Loucy (cell line): ENCODE results near the gene MRPL57.
"Not testable (repeated sequence)": the region's sequence is repeated elsewhere in the genome, so short reads cannot be mapped to it uniquely, and the experiment has no call there.

ENCODE experiments used
- H2AFZ ChIP-seq: fragments of 200-600 bp; sonication (generic); 2 replicates; pipeline ENCODE4 v1.6.0; 2016; ENCODE audit warnings: antibody characterized with exemption, mild to moderate bottlenecking, low read length, moderate library complexity
- H3F3A ChIP-seq: fragments of 200-600 bp; 2 replicates; pipeline ENCODE4 v1.6.0; 2016; ENCODE audit warnings: antibody characterized with exemption, low read depth, mild to moderate bottlenecking
- H3K27me3 ChIP-seq: fragments of 200-600 bp; sonication (generic); 2 replicates; pipeline ENCODE4 v1.6.1; 2014; ENCODE audit warnings: low read length, mild to moderate bottlenecking; ENCODE audit not compliant: insufficient read depth, poor library complexity, severe bottlenecking
- H3K36me3 ChIP-seq: fragments of 200-600 bp; sonication (generic); 2 replicates; pipeline ENCODE4 v1.6.1; 2016; ENCODE audit warnings: low read length; ENCODE audit not compliant: insufficient read depth
- H3K4me1 ChIP-seq: fragments of 200-600 bp; sonication (generic); 2 replicates; pipeline ENCODE4 v1.5.1; 2014; ENCODE audit warnings: low read length, mild to moderate bottlenecking; ENCODE audit not compliant: insufficient read depth, poor library complexity, severe bottlenecking
- H3K4me2 ChIP-seq: fragments of 200-600 bp; sonication (generic); 2 replicates; pipeline ENCODE4 v1.6.0; 2014; ENCODE audit warnings: antibody characterized with exemption, low read length, low read depth, mild to moderate bottlenecking; ENCODE audit not compliant: poor library complexity, severe bottlenecking
- H3K4me3 ChIP-seq: fragments of 200-600 bp; sonication (generic); 2 replicates; pipeline ENCODE4 v1.5.1; 2014; ENCODE audit warnings: low read length, mild to moderate bottlenecking, mixed read lengths; ENCODE audit not compliant: poor library complexity, severe bottlenecking
- H3K79me2 ChIP-seq: fragments of 200-600 bp; sonication (generic); 2 replicates; pipeline ENCODE4 v1.6.1; 2014; ENCODE audit warnings: low read length; ENCODE audit not compliant: insufficient read depth
- H3K9ac ChIP-seq: fragments of 200-600 bp; sonication (generic); 2 replicates; pipeline ENCODE4 v1.6.0; 2014; ENCODE audit warnings: mild to moderate bottlenecking, low read depth, low read length, moderate library complexity; ENCODE audit not compliant: poor library complexity, severe bottlenecking
- H3K9me2 ChIP-seq: fragments of 200-600 bp; sonication (generic); replicated peaks from 2 replicates; pipeline ENCODE4 v1.6.1; 2016; ENCODE audit warnings: low read depth, low read length, mixed read lengths
- H3K9me3 ChIP-seq: fragments of 200-600 bp; sonication (generic); 2 replicates; pipeline ENCODE4 v1.6.1; 2014; ENCODE audit warnings: mild to moderate bottlenecking, antibody characterized with exemption, low read length, low read depth; ENCODE audit not compliant: insufficient read depth
- H4K20me1 ChIP-seq: fragments of 200-600 bp; sonication (generic); 2 replicates; pipeline ENCODE4 v1.6.0; 2014; ENCODE audit warnings: antibody characterized with exemption, low read length, mild to moderate bottlenecking; ENCODE audit not compliant: insufficient read depth, poor library complexity, severe bottlenecking
- EZH2phosphoT487 ChIP-seq: fragments of 200-600 bp; IDR thresholded peaks from 2 replicates; pipeline ENCODE4 v1.6.1; 2018; ENCODE audit warnings: antibody characterized with exemption, mild to moderate bottlenecking, moderate library complexity, borderline replicate concordance
- TF ChIP-seq, protein P1 (sequence below): fragments of 200-600 bp; sonication (generic); conservative IDR thresholded peaks from 2 replicates; pipeline ENCODE4 v1.5.1; 2014; ENCODE audit warnings: mild to moderate bottlenecking, antibody characterized with exemption, low read length

Gene MRPL57

DNA sequence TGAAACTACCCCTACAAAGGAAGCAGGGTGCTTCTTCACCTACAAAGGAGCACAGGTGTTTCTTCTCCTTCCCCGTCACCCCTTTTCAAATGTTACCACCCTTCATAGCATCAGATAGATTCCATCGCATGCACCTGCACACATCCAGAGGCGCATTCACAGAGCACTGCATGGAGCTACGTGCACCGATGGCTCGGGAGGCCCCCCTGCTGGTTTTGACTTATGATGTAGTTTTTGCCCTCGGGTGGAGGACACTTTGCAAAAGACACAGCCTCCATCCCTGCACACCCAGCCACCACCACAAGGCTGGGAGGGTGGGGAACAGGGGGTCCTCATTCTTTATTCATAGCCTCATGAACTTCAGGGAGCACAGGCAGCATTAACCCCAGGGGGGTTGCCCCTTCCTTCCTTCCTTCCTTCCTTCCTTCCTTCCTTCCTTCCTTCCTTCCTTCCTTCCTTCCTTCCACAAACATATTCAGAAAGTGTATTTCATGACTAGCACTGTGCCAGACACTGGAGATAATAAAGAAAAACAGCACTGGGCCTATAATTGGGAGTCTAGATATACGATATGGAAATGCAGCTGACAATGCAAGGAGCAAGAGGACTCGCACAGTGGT lies 21.3 kb downstream of the MRPL57 start:
- not testable (repeated sequence) for H3K9ac ChIP-seq, H3K36me3 ChIP-seq, H3K27me3 ChIP-seq, H3K4me2 ChIP-seq, H3K79me2 ChIP-seq, H2AFZ ChIP-seq, H3K4me3 ChIP-seq, H3F3A ChIP-seq, H3K4me1 ChIP-seq, H4K20me1 ChIP-seq, H3K9me2 ChIP-seq
- peaks cover 17% of the 10 kb centered on the region; the same call in 1 of the 2 replicates for H3K9me3 ChIP-seq

GRCh38 chr13:21198391-21198790 lies 21.9 kb downstream of the MRPL57 start:
- not testable (repeated sequence) for H3K4me3 ChIP-seq, H3K79me2 ChIP-seq, H2AFZ ChIP-seq, H3K27me3 ChIP-seq, H3K4me2 ChIP-seq, H3F3A ChIP-seq, H4K20me1 ChIP-seq, H3K9me2 ChIP-seq, H3K36me3 ChIP-seq, H3K9ac ChIP-seq
- peaks cover 16% of the 10 kb centered on the region for H3K4me1 ChIP-seq
- peaks cover 17% of the 10 kb centered on the region; the same call in 1 of the 2 replicates for H3K9me3 ChIP-seq

- H3K9me3 ChIP-seq = peaks cover 17% of the 10 kb centered on the region; the same call in 1 of the 2 replicates
- not testable (repeated sequence) for H3K79me2 ChIP-seq, H3K4me2 ChIP-seq, H3K9me2 ChIP-seq, H3F3A ChIP-seq, H4K20me1 ChIP-seq, H3K4me3 ChIP-seq, H3K36me3 ChIP-seq, H3K9ac ChIP-seq, H3K27me3 ChIP-seq, H2AFZ ChIP-seq
- H3K4me1 ChIP-seq = peaks cover 22% of the 10 kb centered on the region
Measured at GRCh38 chr13:21201456-21202190, 25.2 kb downstream of the MRPL57 start.

DNA sequence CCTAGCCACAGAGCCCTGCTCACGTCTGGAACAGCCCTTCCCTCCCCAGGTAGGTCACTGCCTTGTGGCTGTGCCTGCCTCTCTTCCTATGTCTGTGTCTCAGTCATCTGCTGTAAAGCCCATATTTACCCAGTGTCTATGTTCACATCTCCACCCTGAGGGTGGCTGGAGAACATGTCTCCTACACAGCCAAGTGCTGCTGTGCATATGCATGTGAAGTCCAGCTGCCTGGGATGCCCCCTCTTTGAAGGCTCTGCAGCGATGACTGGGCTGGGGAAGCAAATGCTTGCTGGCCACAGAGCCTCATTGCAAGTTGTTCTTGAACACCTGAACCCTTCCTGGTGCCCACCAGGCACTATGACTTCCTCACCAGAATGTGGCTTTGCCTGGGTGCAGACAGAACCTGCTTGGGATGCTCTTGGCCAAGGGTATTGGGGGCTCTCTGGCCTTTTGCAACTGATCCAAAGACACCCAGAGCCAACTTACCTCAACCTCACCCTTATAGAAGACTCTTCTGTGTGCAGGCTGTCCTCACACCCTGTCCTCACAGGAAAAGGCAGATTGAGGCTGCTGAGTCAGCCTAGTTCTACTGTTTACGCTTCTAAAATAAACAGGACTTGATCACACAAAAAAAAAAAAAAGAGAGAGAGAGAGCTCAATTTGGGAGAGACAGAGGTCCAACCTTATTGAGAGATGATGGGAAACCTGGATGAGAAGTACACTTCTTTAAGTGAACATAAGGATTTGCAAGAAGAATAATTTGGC lies 26.5 kb downstream of the MRPL57 start:
- Histone ChIP-seq H2AFZ (peak overlapping the region; percentile 67), H3K79me2 (no peaks in the 10 kb centered on the region), H3K4me1 (peaks cover 22% of the 10 kb centered on the region), H3K36me3 (no peaks in the 10 kb centered on the region), H3K4me2 (peak overlapping the region; percentile 44), H3K27me3 (no peaks in the 10 kb centered on the region), H3K9ac (peak overlapping the region; percentile 40), H4K20me1 (no peaks in the 10 kb centered on the region), H3K4me3 (no peak overlapping the region), H3F3A (no peaks in the 10 kb centered on the region), H3K9me3 (peaks cover 17% of the 10 kb centered on the region; the same call in 1 of the 2 replicates), H3K9me2 (no peaks in the 10 kb centered on the region)
- TF ChIP-seq, protein P1, sequence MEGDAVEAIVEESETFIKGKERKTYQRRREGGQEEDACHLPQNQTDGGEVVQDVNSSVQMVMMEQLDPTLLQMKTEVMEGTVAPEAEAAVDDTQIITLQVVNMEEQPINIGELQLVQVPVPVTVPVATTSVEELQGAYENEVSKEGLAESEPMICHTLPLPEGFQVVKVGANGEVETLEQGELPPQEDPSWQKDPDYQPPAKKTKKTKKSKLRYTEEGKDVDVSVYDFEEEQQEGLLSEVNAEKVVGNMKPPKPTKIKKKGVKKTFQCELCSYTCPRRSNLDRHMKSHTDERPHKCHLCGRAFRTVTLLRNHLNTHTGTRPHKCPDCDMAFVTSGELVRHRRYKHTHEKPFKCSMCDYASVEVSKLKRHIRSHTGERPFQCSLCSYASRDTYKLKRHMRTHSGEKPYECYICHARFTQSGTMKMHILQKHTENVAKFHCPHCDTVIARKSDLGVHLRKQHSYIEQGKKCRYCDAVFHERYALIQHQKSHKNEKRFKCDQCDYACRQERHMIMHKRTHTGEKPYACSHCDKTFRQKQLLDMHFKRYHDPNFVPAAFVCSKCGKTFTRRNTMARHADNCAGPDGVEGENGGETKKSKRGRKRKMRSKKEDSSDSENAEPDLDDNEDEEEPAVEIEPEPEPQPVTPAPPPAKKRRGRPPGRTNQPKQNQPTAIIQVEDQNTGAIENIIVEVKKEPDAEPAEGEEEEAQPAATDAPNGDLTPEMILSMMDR = no peak
- no peak for TF ChIP-seq EZH2phosphoT487
